Choroid plexus epithelial cell (primary cell): ENCODE measurements around the gene ATP2B2.

ENCODE experiments used
- DNase-seq: peaks from one replicate; pipeline ENCODE4 v3.0.0-alpha.2; 2010; ENCODE audit warnings: low read depth
- H3K4me3 ChIP-seq: 2 replicates; pipeline ENCODE4 v1.5.1; 2011; ENCODE audit warnings: low read depth, mild to moderate bottlenecking, control low read depth, low read length, moderate library complexity
- CTCF ChIP-seq: conservative IDR thresholded peaks from 2 replicates; pipeline ENCODE4 v1.5.1; 2011; ENCODE audit warnings: low read depth, mild to moderate bottlenecking, control low read depth, inconsistent platforms, low read length, moderate library complexity

The ATP2B2 gene

GRCh38 chr3:10343526-10343925, 161.9 kb downstream of the ATP2B2 start:
- H3K4me3 ChIP-seq = no peak overlapping the region
- no peak for DNase-seq
- TF ChIP-seq CTCF = no peak

DNA sequence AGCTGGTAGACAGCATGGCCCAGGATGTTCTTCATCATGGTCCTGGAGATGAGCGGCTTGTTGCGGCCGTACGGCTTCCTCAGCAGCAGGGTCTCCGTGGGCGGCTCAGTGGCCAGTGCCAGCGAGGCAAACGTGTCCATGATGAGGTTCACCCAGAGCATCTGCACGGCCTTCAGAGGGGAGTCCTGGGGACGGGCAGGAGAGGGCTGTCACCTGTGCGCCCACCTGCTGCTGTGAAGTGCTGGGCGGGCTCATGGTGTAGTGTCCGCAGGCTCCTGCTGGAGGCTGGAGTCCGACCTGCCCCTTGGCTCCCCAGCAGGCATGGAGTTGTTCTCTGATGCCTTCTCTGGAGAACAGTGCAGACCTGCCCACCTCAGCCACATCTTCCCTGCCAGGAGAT, 162.6 kb downstream of the ATP2B2 start:
- TF ChIP-seq CTCF = no peak
- no peak for DNase-seq
- H3K4me3 ChIP-seq = no peak overlapping the region

DNA sequence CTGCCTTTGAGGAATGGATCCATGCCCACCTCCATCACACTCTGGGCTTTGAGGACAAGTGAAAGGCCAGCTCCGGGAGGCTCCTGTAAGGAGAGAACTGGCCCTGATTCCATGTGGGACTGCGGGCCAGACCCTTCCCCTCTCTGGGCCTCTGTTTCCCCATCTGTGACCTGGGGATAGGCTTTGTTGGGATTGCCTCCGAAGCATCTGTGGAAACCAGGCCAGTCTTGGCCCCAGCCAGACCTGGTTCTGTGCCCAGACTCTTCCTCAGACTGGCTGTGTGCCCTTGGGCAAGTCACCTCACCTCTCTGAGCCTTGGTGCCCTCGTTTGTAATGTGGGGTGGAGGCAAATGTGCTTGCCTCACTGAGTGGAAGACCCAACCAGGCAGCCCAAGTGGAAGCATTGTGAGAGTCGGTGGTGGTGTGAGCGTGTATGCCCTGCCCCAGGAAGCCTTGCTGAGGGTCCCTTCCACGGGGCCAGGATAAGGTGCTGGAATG, 163.4 kb downstream of the ATP2B2 start:
- DNase-seq = no peak
- TF ChIP-seq CTCF = no peak
- H3K4me3 ChIP-seq = no peak overlapping the region

DNA sequence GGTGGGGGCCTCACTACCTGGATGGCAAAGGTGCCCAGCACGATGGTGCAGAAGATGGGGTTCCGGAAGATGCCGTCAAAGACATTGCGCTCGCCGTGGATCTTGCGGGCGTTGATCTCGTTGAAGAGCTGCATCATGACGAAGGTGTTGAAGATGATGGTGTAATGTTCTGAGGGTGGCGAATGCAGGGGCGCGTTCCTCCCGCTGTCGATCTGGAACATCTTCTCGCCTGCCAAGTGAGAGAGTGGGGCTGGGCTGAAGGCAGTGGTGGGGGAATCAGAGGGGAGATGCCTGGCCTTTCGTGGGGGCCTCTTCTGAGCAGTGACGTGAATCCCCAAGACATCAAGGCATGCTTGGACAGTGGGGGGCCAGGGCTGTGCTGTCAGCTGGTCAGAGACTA, 164.9 kb downstream of the ATP2B2 start:
- H3K4me3 ChIP-seq = no peak overlapping the region
- TF ChIP-seq CTCF = no peak
- DNase-seq = no peak

DNA sequence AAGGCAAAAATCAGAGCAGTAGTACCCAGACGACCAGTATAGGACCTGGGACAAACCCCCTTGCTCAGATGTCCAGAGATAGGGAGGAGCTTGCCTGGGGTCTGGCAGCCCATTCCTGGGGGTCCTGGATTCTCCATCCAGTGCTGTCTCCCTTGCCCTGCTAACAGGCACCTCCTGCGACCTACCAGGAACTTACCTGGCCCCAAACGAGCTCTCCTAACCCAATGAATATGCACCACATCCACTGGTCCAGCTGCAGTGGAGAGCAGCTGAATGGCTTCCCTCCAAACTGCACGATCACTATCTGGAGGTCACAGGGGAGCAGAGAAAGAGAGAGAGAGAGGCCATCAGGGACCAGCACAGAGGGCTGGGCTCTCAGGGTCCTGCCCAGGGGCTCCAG, 165.3 kb downstream of the ATP2B2 start:
- no peak overlapping the region for H3K4me3 ChIP-seq
- no peak for TF ChIP-seq CTCF
- no peak for DNase-seq

GRCh38 chr3:10339376-10339955, 165.9 kb downstream of the ATP2B2 start:
- DNase-seq = no peak
- no peak overlapping the region for H3K4me3 ChIP-seq
- no peak for TF ChIP-seq CTCF

GRCh38 chr3:10338591-10339353, 166.6 kb downstream of the ATP2B2 start:
- DNase-seq = no peak
- no peak overlapping the region for H3K4me3 ChIP-seq
- no peak for TF ChIP-seq CTCF
